DOHH2 (cell line): ENCODE measurements around the gene TIAM2.

Experiments
- H3F3A ChIP-seq: fragments of 200-600 bp; sonication (generic), shearing (Covaris generic); 2 replicates; pipeline ENCODE4 v1.6.0; 2016; ENCODE audit warnings: antibody characterized with exemption, mild to moderate bottlenecking; ENCODE audit not compliant: control insufficient read depth, insufficient read depth
- H3K27ac ChIP-seq: fragments of 200-600 bp; sonication (generic); 2 replicates; pipeline ENCODE4 v1.5.1; 2014; ENCODE audit warnings: low read depth, mild to moderate bottlenecking, low read length, moderate library complexity
- H3K27me3 ChIP-seq: fragments of 200-600 bp; sonication (generic); 2 replicates; pipeline ENCODE4 v1.6.1; 2014; ENCODE audit warnings: mild to moderate bottlenecking, low read length, mixed read lengths; ENCODE audit not compliant: control insufficient read depth
- H3K36me3 ChIP-seq: fragments of 200-600 bp; sonication (generic); 2 replicates; pipeline ENCODE4 v1.6.1; 2014; ENCODE audit warnings: mild to moderate bottlenecking, low read length, moderate library complexity, mixed read lengths; ENCODE audit not compliant: control insufficient read depth
- H3K4me1 ChIP-seq: fragments of 200-600 bp; sonication (generic); 2 replicates; pipeline ENCODE4 v1.6.1; 2014; ENCODE audit warnings: mild to moderate bottlenecking, low read length, mixed read lengths; ENCODE audit not compliant: control insufficient read depth
- H3K4me2 ChIP-seq: fragments of 200-600 bp; sonication (generic); 2 replicates; pipeline ENCODE4 v1.6.0; 2014; ENCODE audit warnings: mild to moderate bottlenecking, low read length, moderate library complexity
- H3K4me3 ChIP-seq: fragments of 200-600 bp; sonication (generic); 2 replicates; pipeline ENCODE4 v1.5.1; 2014; ENCODE audit warnings: mild to moderate bottlenecking, low read length, mixed read lengths
- H3K79me2 ChIP-seq: fragments of 200-600 bp; sonication (generic); 2 replicates; pipeline ENCODE4 v1.6.1; 2014; ENCODE audit warnings: mild to moderate bottlenecking, low read length, mixed read lengths; ENCODE audit not compliant: control insufficient read depth
- H3K9me2 ChIP-seq: fragments of 200-600 bp; sonication (generic); replicated peaks from 2 replicates; pipeline ENCODE4 v1.6.1; 2014; ENCODE audit warnings: mild to moderate bottlenecking, low read length, mixed read lengths; ENCODE audit not compliant: control insufficient read depth
- H3K9me3 ChIP-seq: fragments of 200-600 bp; sonication (generic); 2 replicates; pipeline ENCODE4 v1.6.1; 2014; ENCODE audit warnings: antibody characterized with exemption, low read length, mixed read lengths; ENCODE audit not compliant: control insufficient read depth, insufficient read depth
- H4K20me1 ChIP-seq: fragments of 200-600 bp; sonication (generic); 2 replicates; pipeline ENCODE4 v1.6.0; 2014; ENCODE audit warnings: low read depth, mild to moderate bottlenecking, antibody characterized with exemption, low read length, moderate library complexity; ENCODE audit not compliant: control insufficient read depth, insufficient read depth
- CTCF ChIP-seq: fragments of 200-600 bp; sonication (generic); IDR thresholded peaks from one replicate; pipeline ENCODE4 v1.5.1; 2014; ENCODE audit warnings: antibody characterized with exemption, mild to moderate bottlenecking, low read depth, low read length; ENCODE audit not compliant: poor library complexity, severe bottlenecking
- EZH2phosphoT487 ChIP-seq: fragments of 200-600 bp; sonication (generic); IDR thresholded peaks from 2 replicates; pipeline ENCODE4 v1.6.1; 2017; ENCODE audit warnings: borderline replicate concordance, mild to moderate bottlenecking, antibody characterized with exemption, low read length, moderate library complexity, mixed read lengths

The TIAM2 gene

DNA sequence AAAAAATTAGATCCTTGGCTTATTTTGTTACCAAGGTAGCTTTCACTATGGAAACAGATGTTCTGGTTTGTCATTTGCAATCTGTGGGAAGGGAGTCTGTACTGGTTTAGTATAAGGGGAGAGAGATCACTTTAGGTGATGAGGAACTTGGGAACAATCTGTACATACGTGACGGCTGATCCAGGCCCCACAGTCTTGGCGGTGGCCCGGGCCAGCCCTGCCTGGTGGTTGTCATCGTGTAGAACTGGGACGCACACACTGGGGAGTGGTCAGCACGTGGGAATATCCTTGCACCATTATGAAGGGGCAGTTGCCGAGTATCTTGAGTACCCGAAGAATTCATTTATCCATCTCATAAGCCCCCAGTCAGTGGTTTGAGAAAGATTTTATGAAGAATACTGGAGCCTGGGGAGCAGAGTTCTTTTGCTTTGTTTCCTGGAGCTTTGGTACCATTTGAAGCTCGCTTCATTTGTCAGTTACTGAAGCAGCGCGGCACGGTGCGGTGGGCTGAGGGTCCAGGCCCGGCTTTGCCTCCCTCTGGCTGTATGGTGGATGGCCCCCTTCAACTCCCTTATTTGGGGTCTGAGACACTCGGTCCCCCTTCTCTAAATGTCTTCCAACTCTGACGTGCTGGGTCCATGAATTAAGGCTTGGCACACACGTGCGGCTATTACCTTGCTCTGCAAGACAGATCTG, 245.9 kb downstream of the TIAM2 start:
- Histone ChIP-seq H3K27ac (no peak overlapping the region), H3K9me3 (peaks cover 8% of the 10 kb centered on the region; the same call in 1 of the 2 replicates), H3F3A (no peaks in the 10 kb centered on the region), H3K4me1 (no peaks in the 10 kb centered on the region), H3K36me3 (no peaks in the 10 kb centered on the region), H3K27me3 (no peaks in the 10 kb centered on the region), H3K9me2 (no peaks in the 10 kb centered on the region), H3K79me2 (no peaks in the 10 kb centered on the region), H3K4me3 (no peak overlapping the region), H4K20me1 (no peaks in the 10 kb centered on the region), H3K4me2 (no peak overlapping the region)
- TF ChIP-seq CTCF (no peak), EZH2phosphoT487 (no peak)

DNA sequence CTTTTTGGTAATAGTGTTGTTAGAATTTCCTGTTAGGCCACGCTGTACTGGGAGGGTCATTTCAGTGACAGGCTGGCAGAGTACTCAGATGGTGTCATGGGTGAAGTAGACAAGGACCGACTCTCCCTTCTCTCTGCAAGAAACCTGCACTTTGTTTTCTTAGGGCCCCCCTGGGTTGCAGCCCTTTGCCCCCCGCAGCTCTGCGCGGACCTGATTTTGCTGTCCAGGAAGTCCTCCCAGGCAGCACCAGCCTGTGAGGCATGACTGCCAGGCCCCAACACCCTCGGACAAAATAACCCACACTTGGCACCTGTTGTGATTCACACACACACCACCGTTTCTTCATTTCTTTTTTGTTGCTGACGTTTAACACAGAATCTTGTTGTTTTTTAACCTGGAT, 246.9 kb downstream of the TIAM2 start:
- Histone ChIP-seq H3K9me3 (peaks cover 8% of the 10 kb centered on the region; the same call in 1 of the 2 replicates), H3K4me2 (no peak overlapping the region), H3K4me1 (no peaks in the 10 kb centered on the region), H3K27me3 (no peaks in the 10 kb centered on the region), H3K36me3 (no peaks in the 10 kb centered on the region; the same call in 1 of the 2 replicates), H3K4me3 (no peak overlapping the region), H3F3A (no peaks in the 10 kb centered on the region), H3K79me2 (no peaks in the 10 kb centered on the region), H3K9me2 (no peaks in the 10 kb centered on the region), H3K27ac (no peak overlapping the region), H4K20me1 (no peaks in the 10 kb centered on the region)
- TF ChIP-seq EZH2phosphoT487 = no peak
- no peak for TF ChIP-seq CTCF

GRCh38 chr6:155244434-155244833, 249.3 kb downstream of the TIAM2 start:
- TF ChIP-seq CTCF = no peak
- no peak for TF ChIP-seq EZH2phosphoT487
- no peaks in the 10 kb centered on the region for H3K79me2 ChIP-seq
- H3K4me2 ChIP-seq = no peak overlapping the region
- H3K36me3 ChIP-seq = peaks cover 11% of the 10 kb centered on the region
- no peaks in the 10 kb centered on the region for H3K9me2 ChIP-seq
- H3K4me3 ChIP-seq = no peak overlapping the region
- no peaks in the 10 kb centered on the region for H3K9me3 ChIP-seq
- H3K4me1 ChIP-seq = no peaks in the 10 kb centered on the region
- no peaks in the 10 kb centered on the region for H4K20me1 ChIP-seq
- H3F3A ChIP-seq = no peaks in the 10 kb centered on the region
- H3K27me3 ChIP-seq = no peaks in the 10 kb centered on the region
- H3K27ac ChIP-seq = no peak overlapping the region
